HepG2 (cell line): ENCODE results near the gene MRPL50. TPM values are rescaled to one million over a fixed set of nuclear protein-coding genes. Genes with fewer than 3 reads are reported as not detected.

Source experiments
- ARID5B ChIP-seq: IDR thresholded peaks from 2 replicates; pipeline ENCODE4 v1.4.0; 2020; ENCODE audit warnings: mild to moderate bottlenecking, missing genetic modification reagents
- ESRRA ChIP-seq: sonication (generic); formaldehyde crosslinking; IDR thresholded peaks from 2 replicates; pipeline ENCODE4 v1.5.1; 2020; ENCODE audit warnings: mild to moderate bottlenecking, low read depth, missing genetic modification reagents
- FOXJ3 ChIP-seq: sonication (generic); formaldehyde crosslinking; IDR thresholded peaks from 2 replicates; pipeline ENCODE4 v1.4.0; 2020; ENCODE audit warnings: missing genetic modification reagents, mild to moderate bottlenecking, borderline replicate concordance
- FOXP4 ChIP-seq: sonication (generic); formaldehyde crosslinking; IDR thresholded peaks from 2 replicates; pipeline ENCODE4 v1.4.0; 2020; ENCODE audit warnings: missing genetic modification reagents
- HDAC1 ChIP-seq: sonication (generic); formaldehyde crosslinking; IDR thresholded peaks from 2 replicates; pipeline ENCODE4 v1.5.1; 2020; ENCODE audit warnings: mild to moderate bottlenecking, missing genetic modification reagents
- HHEX ChIP-seq: IDR thresholded peaks from 2 replicates; pipeline ENCODE4 v1.6.1; 2016; ENCODE audit warnings: control low read depth
- HNF1A ChIP-seq, 2 experiments: sonication (generic) in 1 of 2; formaldehyde crosslinking in 1 of 2; IDR thresholded peaks; 2 replicates each; pipeline versions ENCODE4 v1.4.0 to v1.6.1; 2016 to 2020; ENCODE audit warnings: borderline replicate concordance in 1 of 2, low read depth in 1 of 2, mild to moderate bottlenecking in 1 of 2, missing genetic modification reagents in 1 of 2
- MED1 ChIP-seq: sonication (generic); formaldehyde crosslinking; IDR thresholded peaks from 2 replicates; pipeline ENCODE4 v1.4.0; 2020; ENCODE audit warnings: missing genetic modification reagents
- MEIS2 ChIP-seq: sonication (generic); formaldehyde crosslinking; IDR thresholded peaks from 2 replicates; pipeline ENCODE4 v1.9.0; 2021; ENCODE audit warnings: mild to moderate bottlenecking, missing genetic modification reagents
- NR2F2 ChIP-seq: IDR thresholded peaks from 2 replicates; pipeline ENCODE4 v1.6.1; 2012; ENCODE audit warnings: low read depth, inconsistent platforms, borderline replicate concordance
- RARA ChIP-seq: IDR thresholded peaks from 2 replicates; pipeline ENCODE4 v1.6.1; 2016; ENCODE audit warnings: missing genetic modification reagents, missing compliant biosample characterization
- SALL1 ChIP-seq: sonication (generic); formaldehyde crosslinking; IDR thresholded peaks from 2 replicates; pipeline ENCODE4 v1.8.0; 2022; ENCODE audit warnings: mild to moderate bottlenecking, missing genetic modification reagents
- SALL2 ChIP-seq: sonication (generic); formaldehyde crosslinking; IDR thresholded peaks from 2 replicates; pipeline ENCODE4 v1.8.1; 2023; ENCODE audit warnings: mild to moderate bottlenecking, missing genetic modification reagents, inconsistent platforms
- SOX5 ChIP-seq: IDR thresholded peaks from 2 replicates; pipeline ENCODE4 v1.6.1; 2016; ENCODE audit warnings: borderline replicate concordance
- ZGPAT ChIP-seq: IDR thresholded peaks from 2 replicates; pipeline ENCODE4 v1.6.1; 2016; ENCODE audit warnings: mild to moderate bottlenecking
- ZNF331 ChIP-seq: sonication (generic); formaldehyde crosslinking; IDR thresholded peaks from 2 replicates; pipeline ENCODE4 v1.4.0; 2020; ENCODE audit warnings: missing genetic modification reagents
- ZNF547 ChIP-seq: sonication (generic); formaldehyde crosslinking; IDR thresholded peaks from 2 replicates; pipeline ENCODE4 v1.5.1; 2020; ENCODE audit warnings: mild to moderate bottlenecking, missing genetic modification reagents
- polyA plus RNA-seq, 8 experiments: library from polyadenylated mRNA; depleted of rRNA in 3 of 8; stranded (reverse) in 7 of 8; unstranded in 1 of 8; fragments of >200 nt; fragmentation: Illumina TruSeq in 4 of 8; extraction: Trizol in 4 of 8; gene quantifications; 2 replicates each; pipeline versions ENCODE4 v1.2.1 to v1.2.3, GENCODE V29; 2011 to 2016; ENCODE audit warnings: low read depth in 4 of 8, missing spikeins in 1 of 8, mixed read lengths in 1 of 8; ENCODE audit not compliant: insufficient read depth in 1 of 8
- total RNA-seq, 5 experiments: library from RNA; depleted of rRNA; stranded (reverse); fragments of >200 nt; fragmentation: Illumina TruSeq; extraction: Trizol; gene quantifications; 2 replicates each; pipeline ENCODE4 v1.2.3, GENCODE V29; 2016; ENCODE audit warnings: low read depth in 1 of 5

The MRPL50 gene
- total and polyA plus RNA-seq, 2 of the 13 experiments (the other 11 are each of a cell fraction or from before 2014, with no cell fraction given), result 37.1 to 70.0 TPM

GRCh38 chr9:101384873-101385536 lies 13.4 kb downstream of the MRPL50 start, which contains the start of gene BAAT (continued):
- TF ChIP-seq HNF1A (IDR thresholded peaks at IDR 0.05; ENCODE audit: low read depth), result 0 out of 2 replicates have a peak, but pooled peaks have one; percentile 22
- TF ChIP-seq HNF1A (CRISPR knock-in tag; IDR thresholded peaks at IDR 0.05; ENCODE audit: borderline replicate concordance), result peak; percentile 49; the same call in 1 of the 2 replicates
- TF ChIP-seq ZNF331, result peak; percentile 39; the same call in 1 of the 2 replicates
- peak; percentile 36; the same call in 1 of the 2 replicates for TF ChIP-seq SALL1
- TF ChIP-seq SALL2 (CRISPR knock-in tag), result 0 out of 2 replicates have a peak, but pooled peaks have one; percentile 52
- 0 out of 2 replicates have a peak, but pooled peaks have one; percentile 32 for TF ChIP-seq ZGPAT (CRISPR knock-in tag)
- 0 out of 2 replicates have a peak, but pooled peaks have one; percentile 13 for TF ChIP-seq HDAC1 (CRISPR knock-in tag)
- TF ChIP-seq ZNF547, result 0 out of 2 replicates have a peak, but pooled peaks have one; percentile 30
- peak; percentile 39; the same call in 1 of the 2 replicates for TF ChIP-seq FOXP4 (CRISPR knock-in tag)
- TF ChIP-seq NR2F2, result peak; percentile 61; the same call in 1 of the 2 replicates
- 0 out of 2 replicates have a peak, but pooled peaks have one; percentile 31 for TF ChIP-seq HHEX
- 0 out of 2 replicates have a peak, but pooled peaks have one; percentile 27 for TF ChIP-seq MEIS2 (CRISPR knock-in tag)
- 0 out of 2 replicates have a peak, but pooled peaks have one; percentile 14 for TF ChIP-seq SOX5 (CRISPR knock-in tag)
- TF ChIP-seq ARID5B (CRISPR knock-in tag), result peak; percentile 65
- TF ChIP-seq ESRRA (CRISPR knock-in tag), result peak; percentile 41; the same call in 1 of the 2 replicates
- 0 out of 2 replicates have a peak, but pooled peaks have one; percentile 30 for TF ChIP-seq RARA
- TF ChIP-seq FOXJ3 (CRISPR knock-in tag), result 0 out of 2 replicates have a peak, but pooled peaks have one; percentile 23
- TF ChIP-seq MED1, result peak; percentile 21
